GM19468 (cell line): ENCODE measurements around the gene HSDL1.
A peak's percentile ranks its signal among the peaks of the same experiment; 100 is the strongest.

Experiments used
- ATAC-seq: cut with Tn5 transposase; IDR thresholded peaks from one replicate; pipeline ENCODE4 v1.9.1; 2021; ENCODE audit warnings: mild to moderate bottlenecking, moderate library complexity, moderate number of reproducible peaks; ENCODE audit not compliant: unreplicated experiment; ENCODE audit errors: extremely low read depth

HSDL1 gene

DNA sequence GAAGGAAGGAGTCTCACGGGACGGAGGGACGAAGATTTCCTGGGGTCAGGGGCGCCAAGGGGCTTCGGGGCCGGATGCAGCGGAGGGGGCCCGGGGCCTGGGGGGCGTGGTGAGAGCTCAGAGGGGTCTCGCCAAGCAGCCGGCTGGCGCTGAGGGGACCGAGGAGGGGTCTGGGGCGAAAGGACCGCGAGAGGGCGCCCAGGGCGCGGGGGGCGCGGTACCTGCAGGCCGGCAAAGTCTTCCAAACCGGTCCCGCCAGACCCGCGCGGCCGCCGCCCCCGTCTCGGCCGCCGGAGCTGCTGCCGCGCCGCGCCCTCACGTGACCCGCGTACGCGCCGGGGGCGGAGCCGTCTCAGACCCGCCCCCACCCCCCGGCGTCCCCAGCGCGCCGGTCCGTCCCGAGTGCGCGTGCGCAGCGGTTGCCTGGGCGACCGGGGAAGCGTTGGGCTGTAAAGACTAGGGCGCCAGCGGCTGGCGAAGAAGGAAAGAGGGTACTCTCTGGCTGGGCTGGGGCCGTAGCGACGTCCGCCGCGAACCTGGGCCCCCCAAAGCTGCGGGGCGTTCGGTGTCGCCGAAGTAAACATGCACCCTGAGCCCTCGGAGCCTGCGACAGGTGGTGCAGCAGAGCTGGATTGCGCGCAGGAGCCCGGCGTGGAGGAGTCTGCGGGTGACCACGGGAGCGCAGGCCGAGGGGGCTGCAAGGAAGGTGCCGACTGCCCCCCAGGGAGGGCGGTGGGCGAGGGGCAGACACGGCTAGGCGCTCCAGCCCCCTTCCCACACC is at the start of gene HSDL1, which contains the start of gene DNAAF1:
HSDL1 (minus strand) TSS at position 319 of the 781 bp plus-strand sequence. CDS start 13,856 bp downstream, outside the sequence.
DNAAF1 (plus strand) TSS at position 450 of the 781 bp plus-strand sequence; CDS start at position 583, 133 bp downstream.
- peak; percentile 53 for ATAC-seq

DNA sequence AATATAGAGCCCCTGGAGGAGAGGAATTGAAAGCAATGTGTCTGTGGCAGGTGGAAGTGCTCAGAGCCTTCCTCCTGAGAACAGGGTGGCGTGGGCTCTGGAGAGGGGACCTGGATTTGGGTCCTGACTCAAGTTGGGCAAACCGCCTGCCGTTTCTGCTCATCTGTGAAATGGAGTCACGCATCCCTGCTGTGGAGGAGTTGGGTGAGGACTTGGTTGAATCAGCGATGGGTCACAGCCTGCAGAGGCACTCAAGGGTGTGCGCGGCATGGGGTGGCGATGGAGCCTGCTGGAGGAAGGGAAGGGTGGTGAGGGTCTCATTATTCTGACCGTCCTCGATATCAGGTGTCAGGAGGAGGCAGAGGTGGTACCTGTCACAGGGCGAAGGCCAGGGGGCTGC is 49.0 kb upstream of the HSDL1 start:
- ATAC-seq, result no peak

DNA sequence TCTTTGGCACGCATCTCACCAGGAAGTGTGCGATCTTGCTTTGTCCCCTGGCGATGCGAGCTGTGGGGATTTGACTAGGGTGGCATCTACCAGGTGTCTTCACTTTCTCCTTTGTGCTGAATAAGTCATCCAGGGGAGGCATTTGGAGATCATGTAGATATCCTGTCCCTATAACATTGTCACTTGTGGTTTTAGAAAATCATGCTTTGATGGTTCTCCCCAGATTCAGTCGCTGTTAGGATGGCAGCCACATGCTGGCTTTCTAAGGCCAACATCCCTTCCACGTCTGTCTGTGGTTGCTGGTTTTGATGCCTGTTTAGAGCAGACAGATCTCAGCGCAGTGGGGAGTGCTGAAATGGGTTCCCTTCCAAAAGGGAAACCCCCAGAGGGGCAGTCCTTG is 48.5 kb upstream of the HSDL1 start:
- ATAC-seq, result no peak

DNA sequence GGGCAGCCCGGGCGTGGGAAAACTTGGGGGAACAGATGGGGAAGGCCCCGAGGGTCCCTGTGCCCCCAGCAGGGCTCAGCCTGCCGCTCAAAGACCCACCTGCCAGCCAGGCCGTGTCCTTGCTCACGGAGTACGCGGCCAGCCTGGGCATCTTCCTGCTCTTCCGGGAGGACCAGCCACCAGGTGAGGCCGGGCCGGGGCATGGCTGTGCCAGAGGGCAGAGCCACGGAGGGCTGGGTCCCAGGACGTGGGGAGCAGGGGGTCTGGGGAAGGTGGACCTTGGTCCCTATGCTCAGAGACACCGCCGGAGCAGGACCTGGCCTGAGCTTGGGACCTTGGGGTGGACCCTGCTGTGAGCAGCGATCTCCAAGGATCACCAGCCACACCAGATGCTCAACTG is 46.5 kb upstream of the HSDL1 start:
- no peak for ATAC-seq

DNA sequence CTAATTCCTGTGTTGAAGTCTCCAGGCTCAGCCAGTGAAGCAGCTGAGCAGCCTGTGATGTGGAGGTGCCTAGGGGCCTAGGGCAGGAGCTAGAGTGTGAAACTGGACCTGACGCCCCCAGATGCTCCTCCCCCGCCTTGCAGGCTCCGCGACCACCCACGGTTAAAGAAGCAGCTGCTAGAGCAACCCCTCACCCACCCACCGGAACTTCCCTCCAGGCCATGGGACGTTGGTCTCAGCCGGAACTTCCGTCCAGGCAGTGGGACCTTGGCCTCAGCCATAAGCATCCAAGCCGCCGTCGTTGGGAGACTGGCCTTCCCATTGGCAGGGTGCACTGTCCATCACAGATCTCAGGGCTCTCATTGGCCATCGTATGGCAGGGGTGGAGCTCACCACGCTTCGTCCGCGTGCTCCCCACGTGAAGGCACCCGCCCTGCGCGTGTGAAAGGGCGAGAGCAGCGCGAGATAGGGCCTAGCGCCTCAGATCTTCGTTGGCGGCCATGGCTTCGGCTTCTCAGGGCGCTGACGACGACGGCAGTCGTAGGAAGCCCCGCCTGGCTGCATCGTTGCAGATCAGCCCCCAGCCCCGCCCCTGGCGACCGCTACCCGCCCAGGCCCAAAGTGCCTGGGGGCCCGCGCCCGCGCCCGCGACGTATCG is 45.9 kb upstream of the HSDL1 start, which contains the start of gene ADAD2:
ADAD2 (plus strand) TSS at position 427 of the 658 bp plus-strand sequence; CDS start at position 501, 74 bp downstream.
- no peak for ATAC-seq

DNA sequence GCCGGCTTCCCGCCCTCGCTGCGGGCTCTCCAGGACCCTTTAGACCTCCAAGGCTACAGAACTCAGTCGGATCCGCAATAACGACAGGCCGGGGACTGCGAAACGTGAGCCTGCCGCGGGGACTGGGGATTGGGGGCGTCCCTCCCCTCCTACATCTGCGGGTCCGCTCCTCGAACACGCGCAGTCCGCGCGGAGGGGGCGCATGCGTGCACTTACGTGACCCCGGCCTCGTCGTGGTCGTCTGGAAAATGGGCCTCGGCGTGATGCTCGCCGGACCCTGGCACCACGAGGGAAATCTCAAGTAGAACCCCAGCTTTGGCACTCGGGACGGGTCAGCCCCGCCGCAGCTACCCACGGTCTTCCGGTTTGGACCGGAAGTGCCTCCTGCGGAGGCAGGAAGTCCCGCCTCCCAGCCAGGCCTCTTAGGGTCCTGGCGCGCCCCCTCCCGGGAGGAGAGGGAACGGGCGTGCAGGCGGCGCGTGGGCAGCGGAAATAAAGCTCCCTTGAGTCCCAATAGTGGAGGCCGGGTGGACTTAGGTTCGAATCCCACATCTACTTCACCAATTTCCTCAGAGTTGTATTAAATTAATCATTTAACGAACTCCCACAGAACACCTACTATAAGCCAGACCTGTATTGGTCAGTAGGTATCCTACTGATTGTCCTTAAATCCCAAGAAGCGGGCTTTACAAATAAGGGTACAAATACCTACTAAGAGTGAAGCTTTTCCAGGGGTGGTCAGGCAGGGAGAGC is 41.9 kb upstream of the HSDL1 start, which contains the start of gene TAF1C:
TAF1C (minus strand) TSS at position 373 of the 753 bp plus-strand sequence. CDS start 2,069 bp downstream, outside the sequence.
- ATAC-seq, result peak; percentile 89

DNA sequence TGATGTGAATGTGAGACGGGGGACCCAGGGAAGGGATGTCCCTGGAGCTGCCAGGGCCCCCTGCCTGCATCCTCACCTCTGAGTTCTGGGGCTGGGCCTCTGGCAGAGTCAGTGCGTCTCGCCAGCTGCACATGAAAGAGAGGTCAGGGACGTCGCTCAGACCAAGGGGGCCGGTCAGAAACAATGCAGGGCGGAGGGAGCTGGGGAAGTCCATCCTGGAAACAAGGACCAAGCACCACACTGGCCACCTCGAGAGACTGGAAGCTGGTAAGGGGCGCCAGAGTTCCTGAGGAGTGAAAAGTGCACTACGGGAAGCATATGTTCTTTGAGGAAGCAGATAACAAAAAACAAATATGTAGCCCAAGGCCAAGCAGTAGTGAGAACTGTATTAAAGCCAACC is 39.8 kb upstream of the HSDL1 start:
- no peak for ATAC-seq

DNA sequence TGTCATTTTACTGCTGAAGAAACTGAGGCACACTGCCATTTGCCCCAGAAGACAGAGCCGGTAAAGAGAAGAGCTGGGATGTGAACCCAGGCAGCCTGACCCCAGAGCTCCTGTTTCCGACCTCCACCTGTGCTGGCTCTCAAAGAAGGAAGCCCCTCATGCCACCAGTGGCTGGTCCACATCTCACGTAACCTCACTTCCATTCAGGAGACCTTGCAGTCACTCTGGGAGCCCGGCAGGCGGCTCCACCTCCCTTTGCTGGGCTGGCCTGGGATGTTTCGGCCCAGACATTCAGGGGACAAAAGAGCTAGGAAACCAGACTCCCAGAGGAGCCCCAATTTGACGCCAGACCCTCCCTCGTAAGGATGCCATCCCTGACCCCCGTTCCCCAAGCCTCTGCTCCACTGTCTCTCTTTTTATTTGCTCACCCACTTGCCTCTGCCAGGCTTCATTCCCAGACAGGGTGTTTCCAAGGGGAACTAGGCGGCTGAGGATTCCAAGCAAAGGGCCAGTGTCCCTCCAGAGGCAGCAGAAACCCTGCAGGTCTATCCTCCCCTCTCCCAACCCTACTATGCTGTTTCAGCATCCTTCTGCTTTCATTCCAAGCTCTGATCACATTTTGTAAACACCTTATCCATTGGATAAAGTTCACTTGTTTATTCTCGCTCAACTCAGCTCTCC is 39.1 kb upstream of the HSDL1 start:
- no peak for ATAC-seq

DNA sequence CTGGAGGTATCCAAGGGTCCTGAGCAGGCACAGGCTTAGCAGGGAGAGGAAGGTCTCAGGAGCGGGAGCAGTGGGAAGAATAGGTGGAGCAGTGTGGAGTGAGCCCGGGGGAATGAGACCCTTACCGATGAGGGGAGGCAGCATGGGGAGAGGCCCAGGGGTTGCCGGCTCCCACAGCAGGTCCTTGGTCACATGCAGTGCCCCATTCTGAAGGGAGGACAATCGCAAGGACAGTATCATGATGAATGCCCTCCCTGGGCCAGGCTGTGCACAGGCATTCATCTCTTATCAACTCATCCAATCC is 38.5 kb upstream of the HSDL1 start:
- no peak for ATAC-seq

DNA sequence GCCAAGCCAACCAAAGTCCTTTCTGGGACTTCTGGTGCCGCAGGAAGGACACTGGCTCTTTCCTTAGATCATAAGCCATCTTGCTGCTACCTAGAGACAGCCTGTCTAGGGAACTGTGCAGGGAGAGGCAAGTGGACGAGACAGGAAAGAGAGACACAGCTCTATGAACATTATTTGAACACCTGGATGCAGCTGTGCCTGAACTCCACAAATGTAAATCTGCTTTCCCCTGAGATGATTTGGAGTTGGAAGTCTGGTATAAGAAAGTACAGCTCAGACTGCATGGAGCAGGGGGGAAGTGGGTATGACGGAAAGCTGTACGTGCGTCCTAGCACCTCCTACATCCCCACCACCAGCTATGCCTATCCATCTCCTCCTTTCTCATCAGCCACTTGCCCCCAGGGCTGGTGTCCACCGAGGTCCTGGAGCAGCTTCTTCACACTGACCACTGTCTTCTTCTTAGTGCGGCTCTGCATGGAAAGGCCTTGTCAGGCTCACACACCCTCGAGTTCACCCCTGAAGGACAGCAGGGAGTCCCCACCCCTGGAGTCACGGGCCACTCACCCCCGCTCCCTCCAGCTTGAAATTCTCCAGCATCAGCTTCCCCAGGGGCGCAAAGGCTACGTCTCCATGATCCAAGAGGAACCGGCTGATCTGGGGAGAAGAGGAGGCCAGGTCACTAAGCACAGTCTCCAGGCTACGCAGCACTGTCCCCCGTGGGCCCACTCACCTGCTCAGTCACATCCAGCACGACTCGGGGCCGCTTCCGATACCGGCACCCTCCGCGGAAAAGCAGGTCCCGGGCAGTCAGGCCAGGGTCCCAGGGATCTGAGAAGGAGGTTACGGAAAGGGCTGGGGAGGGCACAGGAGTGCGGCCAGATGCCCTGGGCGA is 37.9 kb upstream of the HSDL1 start:
- no peak for ATAC-seq

DNA sequence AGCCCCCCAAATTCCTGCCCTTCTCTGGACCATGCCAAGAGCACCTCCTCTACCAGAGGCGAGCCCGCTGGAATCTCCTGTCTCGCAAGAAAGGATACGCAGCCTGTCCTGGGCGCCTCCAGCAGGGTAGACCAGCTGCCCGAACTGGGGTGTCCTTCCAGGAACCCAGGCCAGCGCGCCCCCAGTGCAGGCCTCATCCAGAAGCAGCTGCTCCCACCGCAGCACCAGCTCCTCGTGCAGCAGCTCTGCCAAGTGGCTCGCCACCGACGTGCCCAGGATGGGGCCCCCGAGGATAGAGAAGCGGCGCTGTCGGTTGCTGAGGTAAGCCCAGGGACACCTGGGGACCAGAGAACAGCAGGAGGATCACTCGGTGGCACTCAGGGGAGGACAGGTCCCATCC is 37.1 kb upstream of the HSDL1 start:
- no peak for ATAC-seq

DNA sequence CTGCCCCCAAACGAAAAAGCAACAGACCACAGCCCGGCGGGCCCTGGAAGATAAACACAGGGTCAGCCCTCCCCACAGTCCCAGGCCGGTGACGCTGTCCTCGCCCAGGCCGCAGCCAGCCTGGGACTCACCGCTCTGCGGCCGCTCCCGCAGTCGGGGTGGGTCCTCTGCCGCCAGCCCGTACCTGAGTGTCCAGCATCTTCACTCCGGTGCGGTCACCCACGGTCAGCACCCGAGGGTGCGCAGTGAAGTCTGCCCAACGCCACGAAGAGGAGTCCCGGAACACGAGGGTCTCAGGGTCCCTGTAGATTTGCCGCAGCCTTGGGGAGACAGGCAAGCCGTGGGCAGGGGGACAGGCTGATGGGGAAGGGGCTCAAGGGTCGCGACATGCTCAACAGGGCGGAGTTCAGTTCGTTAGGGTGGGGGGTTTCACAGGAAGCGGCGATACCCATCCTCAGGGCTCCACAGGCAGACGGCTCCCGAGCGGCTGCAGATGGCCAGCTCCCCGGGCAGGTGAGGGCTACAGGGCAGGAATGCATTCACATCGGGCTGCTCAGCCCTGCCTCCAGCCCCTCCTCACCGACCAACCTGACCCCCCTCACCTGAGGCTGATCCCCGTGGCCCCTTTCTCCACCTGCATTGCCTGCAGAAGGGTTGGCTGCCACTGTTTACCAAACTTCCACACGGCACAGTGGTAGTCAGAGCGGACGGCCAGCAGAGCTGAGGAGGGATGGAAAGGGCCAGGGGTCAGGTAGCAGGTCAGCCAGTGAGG is 36.4 kb upstream of the HSDL1 start:
- ATAC-seq, result no peak

DNA sequence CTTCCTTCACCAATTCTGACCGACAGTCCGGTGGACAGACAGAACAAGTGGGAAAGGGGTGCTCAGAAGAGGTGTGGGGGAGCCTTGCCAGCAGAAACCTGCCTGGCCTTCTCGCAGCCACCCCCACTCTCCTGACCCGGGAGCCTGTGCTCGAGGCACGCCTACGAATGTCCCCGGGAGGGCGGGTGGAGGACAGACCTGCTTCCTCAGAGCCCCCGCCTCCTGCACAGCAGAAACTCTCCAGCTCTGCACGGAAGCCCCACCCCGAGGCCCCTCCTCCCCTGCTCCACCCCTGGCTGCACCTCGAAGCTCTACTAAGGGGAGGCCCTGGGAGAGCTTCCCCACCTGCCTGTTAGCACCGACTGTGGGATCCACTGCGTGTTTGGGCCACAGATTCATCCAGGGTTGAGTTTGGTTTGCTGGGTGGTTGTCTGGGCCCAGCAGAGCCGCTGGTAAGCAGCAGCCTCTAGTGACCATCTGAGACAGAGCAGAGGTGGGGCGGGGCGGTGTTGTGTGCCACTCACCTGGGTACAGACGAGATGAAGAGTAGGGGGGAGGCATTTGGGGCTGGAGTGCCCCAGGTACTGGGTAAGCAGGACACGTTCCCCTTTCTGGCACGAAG is 35.7 kb upstream of the HSDL1 start:
- no peak for ATAC-seq

DNA sequence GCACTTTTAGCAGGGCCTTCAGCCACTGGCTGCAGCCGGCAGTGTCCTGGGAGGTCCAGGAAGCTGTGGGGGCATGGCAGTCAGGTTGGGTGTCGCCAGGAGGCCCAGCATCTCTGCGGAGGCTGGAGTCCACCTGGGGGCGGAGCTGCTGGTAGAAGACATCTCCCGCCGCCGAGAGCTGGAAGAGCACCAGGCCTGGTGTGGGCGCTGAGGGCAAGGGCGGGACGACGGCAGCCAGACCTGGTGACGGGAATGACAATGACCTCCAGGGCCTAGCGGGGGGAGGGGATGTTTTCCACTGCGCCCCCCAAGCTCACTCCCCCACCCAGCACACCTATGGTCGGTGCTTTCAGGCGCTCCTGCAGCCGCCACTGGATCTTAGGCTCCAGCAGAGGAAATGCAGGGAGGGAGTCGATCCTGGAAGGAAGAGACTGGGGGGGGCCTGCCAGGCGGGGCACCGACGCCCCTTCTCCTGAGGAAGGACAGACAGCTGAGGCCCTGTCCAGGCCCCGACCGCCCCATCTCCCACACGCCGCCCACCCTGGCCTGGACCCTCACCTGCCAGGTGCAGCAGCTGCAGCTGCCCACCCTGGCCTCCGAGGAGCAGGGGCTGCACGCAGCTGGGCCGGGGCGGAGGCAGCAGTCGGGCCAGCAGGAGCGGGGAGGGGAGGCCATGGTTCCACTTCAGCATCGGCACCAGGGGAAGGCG is 34.8 kb upstream of the HSDL1 start:
- no peak for ATAC-seq

DNA sequence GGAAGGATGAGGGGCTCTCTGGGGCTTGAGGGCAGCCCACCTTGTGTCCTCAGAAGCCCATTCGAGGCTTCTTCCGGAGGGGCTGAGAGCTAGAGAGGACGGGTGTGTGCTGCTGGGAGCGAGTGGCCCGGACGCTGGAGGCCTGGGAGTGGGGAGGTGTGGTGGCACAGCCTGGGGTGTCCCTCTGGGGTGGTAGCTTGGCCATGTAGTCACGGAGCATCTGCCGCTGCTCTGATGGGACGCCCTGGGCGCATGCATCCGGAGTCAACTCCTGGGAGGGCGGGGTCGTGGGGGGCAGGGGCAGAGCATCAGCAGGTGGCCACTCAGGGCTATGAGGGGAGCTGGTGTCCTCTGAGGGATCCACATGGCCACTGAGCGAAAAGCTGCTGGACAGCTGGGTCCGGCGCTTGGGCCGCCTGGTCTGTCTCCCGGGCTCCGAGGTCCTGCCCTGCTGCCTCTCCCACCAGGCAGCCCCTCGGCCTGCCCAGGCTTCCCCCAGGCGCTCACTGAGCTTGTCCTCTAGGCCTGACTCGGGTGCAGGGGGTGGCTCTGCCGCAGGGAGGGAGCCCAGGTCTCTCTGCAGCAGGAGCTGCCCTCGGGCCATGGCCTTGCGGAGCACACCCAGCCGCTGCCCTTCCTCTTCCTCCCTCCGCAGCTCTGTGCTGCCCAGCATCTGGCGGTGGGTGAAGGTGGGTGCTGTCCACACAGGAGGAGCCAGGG is 34.1 kb upstream of the HSDL1 start:
- ATAC-seq, result no peak

DNA sequence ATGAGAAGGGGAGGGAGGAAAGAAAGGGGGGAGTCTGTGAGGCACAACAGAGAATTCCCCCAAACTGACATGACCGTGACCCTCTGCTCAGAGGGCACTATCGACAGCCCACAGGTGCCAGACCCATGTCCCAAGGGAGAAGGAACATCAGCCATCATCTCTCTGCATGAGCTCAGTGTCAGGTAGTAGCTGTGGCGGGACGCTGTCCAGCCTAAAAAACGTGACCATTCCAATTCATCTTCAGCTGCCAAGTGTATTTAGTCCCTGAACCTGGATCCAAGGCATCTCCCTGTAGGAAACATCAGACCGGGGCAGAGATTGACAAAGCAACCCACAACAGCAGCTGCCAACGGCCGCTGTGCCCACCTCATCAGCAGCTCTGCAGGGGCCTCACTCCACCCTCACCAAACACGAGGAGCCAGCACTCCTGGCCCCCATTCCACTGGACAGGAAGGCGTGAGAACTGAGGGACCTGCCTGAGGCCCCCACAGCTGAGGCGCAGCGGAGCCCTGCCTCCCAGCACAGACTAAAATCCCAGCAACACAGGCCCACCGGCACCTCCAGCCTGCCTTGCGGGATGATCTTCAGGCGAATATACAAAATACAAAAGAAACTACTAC is 33.3 kb upstream of the HSDL1 start:
- ATAC-seq, result no peak

DNA sequence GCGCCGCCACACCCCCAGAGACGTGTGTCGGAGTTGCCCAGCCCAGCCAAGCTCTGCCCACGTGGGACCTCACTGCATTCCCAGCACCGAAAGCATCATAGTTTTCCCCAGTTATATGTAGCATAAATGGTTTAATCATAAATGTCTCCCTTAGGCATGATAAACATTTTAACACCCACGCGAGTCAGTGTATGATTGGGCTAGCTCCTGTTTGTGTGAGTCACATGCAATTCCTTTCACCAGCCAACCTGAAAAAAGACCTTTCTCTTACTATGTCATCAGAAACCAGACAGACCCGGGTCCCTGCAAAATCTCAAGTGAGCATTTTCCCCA is 32.7 kb upstream of the HSDL1 start:
- no peak for ATAC-seq
